CD4-positive, alpha-beta T cell treated with Interleukin-6 at 100 ng/mL for 8 hours (primary cell): ENCODE measurements around the gene VPS72.

ENCODE experiments used
- DNase-seq: peaks from one replicate; pipeline ENCODE4 v3.0.0-alpha.2; 2020; ENCODE audit warnings: mixed read lengths, low spot score

VPS72 gene

GRCh38 chr1:151184211-151184610 lies 5.8 kb downstream of the VPS72 start:
- DNase-seq = no peak

GRCh38 chr1:151176514-151177045 lies 13.4 kb downstream of the VPS72 start:
- no peak for DNase-seq

GRCh38 chr1:151175863-151176262 lies 14.1 kb downstream of the VPS72 start, which contains the start of gene TMOD4:
Gene TMOD4, minus strand, starts transcription at chr1:151175981. Its CDS starts 1,106 bp downstream, at chr1:151174875.
- no peak for DNase-seq

- no peak for DNase-seq
Measured at GRCh38 chr1:151175041-151175741, 14.8 kb downstream of the VPS72 start.

- no peak for DNase-seq
Measured at GRCh38 chr1:151171190-151171589, 18.8 kb downstream of the VPS72 start.

- no peak for DNase-seq
Measured at GRCh38 chr1:151167116-151167515, 22.9 kb downstream of the VPS72 start.

GRCh38 chr1:151166505-151166956 lies 23.5 kb downstream of the VPS72 start:
- DNase-seq = no peak

GRCh38 chr1:151165738-151166504 lies 24.1 kb downstream of the VPS72 start, which contains the start of the genes LYSMD1 and SCNM1:
Gene LYSMD1, minus strand, starts transcription at chr1:151165902. Its CDS starts 644 bp downstream, at chr1:151165258.
Gene SCNM1, plus strand, starts transcription at chr1:151166144. Its CDS starts 9 bp downstream, at chr1:151166153.
- DNase-seq = peak; percentile 95

GRCh38 chr1:151165281-151165737 lies 24.7 kb downstream of the VPS72 start:
- DNase-seq = no peak

GRCh38 chr1:151164732-151165280 lies 25.2 kb downstream of the VPS72 start:
- no peak for DNase-seq

- no peak for DNase-seq
Measured at GRCh38 chr1:151159373-151159772, 30.6 kb downstream of the VPS72 start.

- DNase-seq = no peak
Measured at GRCh38 chr1:151158751-151159251, 31.2 kb downstream of the VPS72 start.

GRCh38 chr1:151158326-151158725 lies 31.7 kb downstream of the VPS72 start:
- DNase-seq = no peak

- DNase-seq = peak; percentile 76
Measured at GRCh38 chr1:151157067-151157531, 32.9 kb downstream of the VPS72 start.

GRCh38 chr1:151156515-151156819 lies 33.5 kb downstream of the VPS72 start, which contains the start of gene TNFAIP8L2:
Gene TNFAIP8L2, plus strand, starts transcription at chr1:151156649. Its CDS starts 2,049 bp downstream, at chr1:151158698.
- peak; percentile 76 for DNase-seq

GRCh38 chr1:151147665-151148064 lies 42.3 kb downstream of the VPS72 start:
- no peak for DNase-seq

- DNase-seq = no peak
Measured at GRCh38 chr1:151147132-151147503, 42.9 kb downstream of the VPS72 start.

GRCh38 chr1:151146412-151147131 lies 43.4 kb downstream of the VPS72 start, which contains the start of gene SEMA6C:
Gene SEMA6C, minus strand, starts transcription at chr1:151146631. Its CDS starts 4,010 bp downstream, at chr1:151142621.
- DNase-seq = peak; percentile 86

GRCh38 chr1:151146072-151146411 lies 44.0 kb downstream of the VPS72 start:
- DNase-seq = no peak

- no peak for DNase-seq
Measured at GRCh38 chr1:151145304-151146071, 44.5 kb downstream of the VPS72 start.
